Amygdala (tissue), 56 donors: ENCODE results near the gene CCDC102A.

Experiments used
- DNase-seq, 56 donors: peaks; one replicate each; lab custom pipeline; 2025; lab: John Stamatoyannopoulos, UW

Gene CCDC102A

DNA sequence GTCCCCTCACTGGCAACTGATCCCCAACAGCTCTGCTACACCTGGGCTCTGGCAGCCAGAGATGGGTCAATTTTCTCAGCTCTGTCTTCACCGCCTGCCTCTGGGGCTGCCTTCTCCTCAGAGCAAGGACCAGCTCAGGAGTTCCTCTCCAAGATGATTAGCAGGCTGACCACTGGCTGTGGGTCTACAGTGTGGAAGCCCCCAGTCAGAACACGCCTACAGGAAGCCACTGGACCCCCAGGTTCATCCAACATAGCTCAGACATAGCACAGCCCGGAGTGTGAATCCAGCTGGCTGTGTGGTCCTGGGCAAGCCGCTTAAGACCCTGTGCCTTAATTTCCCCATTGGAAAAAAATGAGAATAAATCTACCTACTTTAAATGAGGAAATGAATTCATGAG, 55.0 kb downstream of the CCDC102A start:
- DNase-seq, result no peak

GRCh38 chr16:57480754-57481230, 55.6 kb downstream of the CCDC102A start:
- no peak for DNase-seq

- no peak for DNase-seq
These were observed 56.2 kb downstream of the CCDC102A start for GRCh38 chr16:57479976-57480753.

DNA sequence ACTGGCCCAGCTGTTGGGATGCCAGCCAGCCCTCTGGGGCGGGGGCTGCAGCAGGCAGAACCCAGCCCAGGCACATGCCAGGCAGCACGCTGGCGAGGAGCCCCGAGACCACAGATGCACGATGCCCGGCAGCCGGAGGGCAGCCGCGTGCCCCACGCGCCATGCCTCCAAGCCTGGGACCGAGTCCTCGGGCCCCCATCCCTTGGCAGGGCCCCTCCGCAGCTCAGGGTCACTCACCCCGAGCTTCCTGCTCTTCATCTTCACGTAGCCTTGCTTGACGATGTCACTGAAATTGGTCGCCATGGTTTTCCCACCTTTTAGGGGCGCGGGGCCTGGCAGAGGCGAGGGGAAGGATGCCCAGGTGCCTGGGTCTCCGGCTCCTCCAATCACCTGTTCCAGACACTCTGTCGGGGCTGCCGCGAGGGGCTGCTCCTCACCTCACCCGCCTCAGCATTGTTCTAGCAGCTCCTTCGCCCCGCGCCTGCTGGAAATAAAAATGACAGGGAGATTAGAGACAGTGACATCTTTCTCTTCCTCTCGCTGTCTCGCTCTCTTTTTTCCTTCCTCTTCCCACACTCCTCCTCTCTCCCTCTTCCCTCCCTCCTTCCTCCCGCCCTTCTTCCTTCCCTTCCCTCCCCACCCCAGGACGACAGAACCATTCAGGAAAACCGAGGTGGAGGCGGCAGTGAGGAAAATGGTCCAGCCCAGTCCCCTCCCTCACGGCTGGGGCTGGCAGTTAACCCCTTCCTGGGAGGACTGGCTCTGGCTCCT, 57.0 kb downstream of the CCDC102A start:
- DNase-seq, result peak in 39 of 56 donors; percentile 11 to 69 (median 36)

GRCh38 chr16:57478396-57479204, 57.8 kb downstream of the CCDC102A start:
- peak in 1 of 56 donors; percentile 18 for DNase-seq

- DNase-seq, result peak in 1 of 56 donors; percentile 15
These were observed 58.7 kb downstream of the CCDC102A start for GRCh38 chr16:57477531-57478202.

DNA sequence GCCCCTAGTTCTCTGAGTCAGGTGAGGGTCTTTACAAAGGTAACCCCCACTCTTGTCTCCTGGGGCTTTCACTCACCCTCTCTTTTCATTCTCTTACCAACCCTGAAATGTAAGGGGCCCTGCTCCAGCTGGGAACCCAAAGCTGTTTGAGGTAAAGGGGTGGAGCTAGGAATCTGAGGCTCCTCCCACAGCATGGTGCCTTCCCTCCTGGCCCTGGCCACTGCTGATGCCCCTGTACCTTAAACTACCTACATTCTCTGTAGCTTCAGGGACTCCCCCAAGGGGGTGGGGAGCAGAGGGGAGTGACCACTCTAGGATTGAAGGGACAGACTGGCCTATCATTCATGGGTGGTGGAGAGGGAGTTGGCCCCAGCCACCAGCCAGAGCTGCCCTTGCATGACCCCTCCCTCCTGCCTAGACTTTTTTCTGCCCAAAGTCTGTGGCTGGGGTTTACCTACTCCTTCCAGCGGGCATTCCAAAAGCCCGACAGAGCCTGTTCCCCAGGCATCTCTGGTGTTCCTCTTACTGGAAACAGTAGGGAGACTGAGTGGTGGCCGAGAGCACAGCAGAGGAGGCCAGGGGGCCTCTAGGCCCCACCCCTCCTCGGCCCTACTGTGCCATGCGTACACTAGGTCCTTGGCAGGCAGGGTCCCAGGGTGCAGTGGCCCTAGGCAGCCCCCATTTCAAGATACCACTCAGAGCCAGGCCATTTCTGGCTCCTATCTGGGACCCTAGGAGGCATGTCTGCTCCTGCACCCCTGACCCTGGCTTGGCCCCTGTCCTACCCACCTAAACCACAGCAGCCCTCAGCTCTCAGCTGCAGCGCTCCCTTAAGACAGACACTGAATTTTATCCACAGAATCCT, 59.6 kb downstream of the CCDC102A start:
- no peak for DNase-seq

- DNase-seq, result no peak
These were observed 60.5 kb downstream of the CCDC102A start for GRCh38 chr16:57475711-57476339.

GRCh38 chr16:57474671-57475661, 61.4 kb downstream of the CCDC102A start:
- DNase-seq, result no peak

DNA sequence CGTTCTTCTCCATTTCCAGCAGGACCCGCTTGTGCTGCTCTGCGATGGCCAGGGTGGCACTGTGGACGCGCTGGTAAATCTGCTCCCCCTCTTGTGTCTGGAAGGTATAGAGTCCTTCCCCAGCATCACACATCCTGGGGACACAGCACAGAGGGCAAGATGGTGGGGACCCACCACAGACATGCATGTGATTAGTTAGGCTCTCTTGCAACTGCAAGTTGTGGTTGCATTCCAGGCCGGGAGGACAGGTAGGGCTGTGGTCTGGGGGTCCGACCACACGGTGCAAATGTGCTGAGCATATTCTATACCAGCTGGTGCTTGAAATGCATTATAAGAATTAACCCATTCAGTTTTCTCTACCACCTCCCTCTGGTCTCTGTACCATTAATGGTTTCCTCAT, 62.5 kb downstream of the CCDC102A start:
- no peak for DNase-seq

DNA sequence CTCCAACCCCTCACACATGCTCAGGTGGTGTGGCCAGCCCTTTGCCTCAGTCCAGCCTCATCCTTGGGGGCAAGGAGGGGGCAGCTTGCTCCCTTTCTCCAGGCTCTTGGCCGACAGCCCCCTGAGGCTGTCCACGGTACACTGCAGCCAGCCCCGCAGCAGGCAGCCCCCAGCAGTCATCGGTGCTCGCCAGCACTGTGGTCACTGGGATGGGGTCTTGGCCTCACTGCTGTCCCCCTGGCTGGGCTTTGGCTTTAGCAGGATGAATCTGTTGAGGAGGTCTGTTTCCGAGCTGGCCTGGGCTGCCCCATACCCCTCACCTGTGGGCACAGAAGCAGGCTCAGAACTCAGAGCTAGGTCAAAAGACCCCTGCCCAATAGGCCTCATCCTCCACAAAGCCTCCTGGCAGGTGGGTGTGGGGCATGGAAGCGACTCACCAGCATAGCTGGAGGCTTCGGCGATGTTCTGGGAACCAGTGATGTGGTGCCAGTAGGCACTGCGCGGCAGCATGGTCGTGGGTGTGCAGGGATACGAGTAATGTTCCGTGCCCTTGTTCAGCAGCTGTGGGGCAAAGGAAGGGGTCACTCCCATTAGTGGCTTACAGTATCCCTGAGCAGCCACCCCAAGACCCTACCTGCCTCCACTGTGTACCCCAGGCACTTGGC, 63.1 kb downstream of the CCDC102A start:
- DNase-seq, result peak in 1 of 56 donors; percentile 25

DNA sequence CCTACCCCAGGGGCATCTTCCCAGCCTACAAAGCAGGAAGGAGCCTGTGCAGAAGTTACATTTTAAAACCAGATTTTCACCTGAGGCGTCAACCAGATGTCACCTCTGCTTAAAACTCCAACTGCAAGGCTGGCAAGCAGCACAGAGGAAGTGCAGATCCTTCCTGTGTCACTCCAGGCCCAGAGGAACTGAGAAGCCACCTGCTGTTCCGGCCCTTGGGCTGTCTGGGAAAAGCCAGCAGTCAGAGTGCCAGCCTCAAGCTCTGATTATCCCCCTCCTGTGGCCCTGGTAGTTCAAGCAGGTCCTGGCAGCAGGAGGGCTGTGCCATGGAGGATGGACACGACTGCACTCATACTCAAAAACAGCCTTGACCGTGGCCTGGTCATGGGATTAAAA, 63.7 kb downstream of the CCDC102A start:
- no peak for DNase-seq

GRCh38 chr16:57471852-57472664, 64.3 kb downstream of the CCDC102A start:
- no peak for DNase-seq

- no peak for DNase-seq
These were observed 65.2 kb downstream of the CCDC102A start for GRCh38 chr16:57471209-57471608.

DNA sequence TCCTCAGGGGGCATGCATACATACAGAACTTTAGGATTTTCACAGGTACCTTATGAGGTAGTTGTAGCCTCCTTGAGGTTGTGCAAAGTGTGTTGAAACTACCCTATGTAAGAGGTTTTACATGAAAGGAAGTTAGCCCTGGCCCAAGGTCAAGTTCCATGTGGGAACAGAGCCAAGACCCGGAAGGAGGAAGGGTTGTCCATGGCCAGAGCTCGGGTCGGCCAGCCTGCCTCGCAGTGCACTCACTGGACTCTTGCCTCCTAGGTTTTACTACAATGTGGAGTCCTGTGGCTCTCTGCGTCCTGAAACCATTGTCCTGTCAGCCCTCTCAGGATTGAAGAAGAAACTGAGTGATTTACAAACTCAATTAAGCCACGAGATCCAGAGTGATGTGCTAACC, 65.7 kb downstream of the CCDC102A start:
- peak in 2 of 56 donors; percentile 9 to 30 for DNase-seq

GRCh38 chr16:57469917-57470470, 66.4 kb downstream of the CCDC102A start:
- DNase-seq, result no peak
